Fibroblast of skin of right biceps (primary cell): ENCODE results near the gene RAP1B.
"Not testable (repeated sequence)": the region's sequence is repeated elsewhere in the genome, so short reads cannot be mapped to it uniquely, and the experiment has no call there.

Experiments used
- DNase-seq: peaks from one replicate; pipeline ENCODE4 v3.0.0-alpha.2; 2013

The RAP1B gene

GRCh38 chr12:68638171-68638570 is 27.5 kb downstream of the RAP1B start:
- no peak for DNase-seq

- DNase-seq, result peak; percentile 38
Observed at GRCh38 chr12:68638721-68639395, 28.2 kb downstream of the RAP1B start.

GRCh38 chr12:68639396-68639767 is 28.7 kb downstream of the RAP1B start:
- no peak for DNase-seq

- DNase-seq, result no peak
Observed at GRCh38 chr12:68641138-68641537, 30.4 kb downstream of the RAP1B start.

GRCh38 chr12:68646484-68646883 is 35.8 kb downstream of the RAP1B start:
- DNase-seq, result no peak

- DNase-seq, result no peak
Observed at GRCh38 chr12:68647507-68647906, 36.8 kb downstream of the RAP1B start.

- DNase-seq, result no peak
Observed at GRCh38 chr12:68648179-68648578, 37.5 kb downstream of the RAP1B start.

GRCh38 chr12:68665016-68665569 is 54.4 kb downstream of the RAP1B start:
- peak; percentile 4 for DNase-seq

GRCh38 chr12:68667291-68667690 is 56.6 kb downstream of the RAP1B start:
- no peak for DNase-seq

- DNase-seq, result peak; percentile 10
Observed at GRCh38 chr12:68667896-68668295, 57.2 kb downstream of the RAP1B start.

- no peak for DNase-seq
Observed at GRCh38 chr12:68671179-68671578, 60.5 kb downstream of the RAP1B start.

- DNase-seq, result no peak
Observed at GRCh38 chr12:68673788-68674187, 63.1 kb downstream of the RAP1B start.

GRCh38 chr12:68674376-68674775 is 63.7 kb downstream of the RAP1B start:
- DNase-seq, result no peak

- peak; percentile 66 for DNase-seq
Observed at GRCh38 chr12:68675101-68675842, 64.6 kb downstream of the RAP1B start.

- DNase-seq, result not testable (repeated sequence)
Observed at GRCh38 chr12:68676854-68677253, 66.2 kb downstream of the RAP1B start.

GRCh38 chr12:68686262-68686594 is 75.5 kb downstream of the RAP1B start:
- no peak for DNase-seq

GRCh38 chr12:68686595-68687521 is 76.2 kb downstream of the RAP1B start, which contains the start of gene NUP107:
Gene NUP107 (plus strand): TSS chr12:68686978. CDS start chr12:68687066, 88 bp downstream.
- DNase-seq, result peak; percentile 98

- DNase-seq, result no peak
Observed at GRCh38 chr12:68695454-68695853, 84.8 kb downstream of the RAP1B start.

GRCh38 chr12:68699486-68699885 is 88.8 kb downstream of the RAP1B start:
- DNase-seq, result no peak
